ENCODE measurements around the gene KRT222.

Gene KRT222

GRCh38 chr17:40664582-40665333 is at the start of gene KRT222:
KRT222 (minus strand) TSS chr17:40665177; CDS start chr17:40665099, 78 bp downstream.
- DNase-seq, result no peak

- no peak for DNase-seq
Measured at GRCh38 chr17:40714473-40714872, 49.5 kb upstream of the KRT222 start.

- DNase-seq, result no peak
Measured at GRCh38 chr17:40707745-40708144, 42.8 kb upstream of the KRT222 start.

GRCh38 chr17:40705584-40705983 is 40.6 kb upstream of the KRT222 start:
- DNase-seq, result no peak

- no peak for DNase-seq
Measured at GRCh38 chr17:40703652-40704051, 38.7 kb upstream of the KRT222 start, which contains the start of gene KRT24. KRT24 (minus strand) TSS chr17:40703752; CDS start chr17:40703693, 59 bp downstream.

GRCh38 chr17:40702271-40702670 is 37.3 kb upstream of the KRT222 start:
- no peak for DNase-seq

GRCh38 chr17:40699853-40700252 is 34.9 kb upstream of the KRT222 start:
- no peak for DNase-seq

- DNase-seq, result no peak
Measured at GRCh38 chr17:40699371-40699770, 34.4 kb upstream of the KRT222 start.

- DNase-seq, result no peak
Measured at GRCh38 chr17:40697297-40697696, 32.3 kb upstream of the KRT222 start.

GRCh38 chr17:40696651-40697072 is 31.7 kb upstream of the KRT222 start:
- DNase-seq, result no peak

- no peak for DNase-seq
Measured at GRCh38 chr17:40695874-40696472, 31.0 kb upstream of the KRT222 start.

- no peak for DNase-seq
Measured at GRCh38 chr17:40694584-40694983, 29.6 kb upstream of the KRT222 start.

- no peak for DNase-seq
Measured at GRCh38 chr17:40687106-40687505, 22.1 kb upstream of the KRT222 start.

- DNase-seq, result no peak
Measured at GRCh38 chr17:40686192-40686591, 21.2 kb upstream of the KRT222 start.

- DNase-seq, result no peak
Measured at GRCh38 chr17:40680998-40681397, 16.0 kb upstream of the KRT222 start.

- DNase-seq, result no peak
Measured at GRCh38 chr17:40679523-40679907, 14.5 kb upstream of the KRT222 start.

- DNase-seq, result no peak
Measured at GRCh38 chr17:40678902-40679522, 14.0 kb upstream of the KRT222 start.

- DNase-seq, result no peak
Measured at GRCh38 chr17:40675905-40676304, 10.9 kb upstream of the KRT222 start.

- DNase-seq, result no peak
Measured at GRCh38 chr17:40672654-40673053, 7.7 kb upstream of the KRT222 start.

- no peak for DNase-seq
Measured at GRCh38 chr17:40671282-40671681, 6.3 kb upstream of the KRT222 start.

- DNase-seq, result no peak
Measured at GRCh38 chr17:40666331-40666730, 1.4 kb upstream of the KRT222 start.

GRCh38 chr17:40663252-40663651 is 1.7 kb downstream of the KRT222 start:
- no peak for DNase-seq

GRCh38 chr17:40659911-40660310 is 5.1 kb downstream of the KRT222 start:
- no peak for DNase-seq

GRCh38 chr17:40658396-40658795 is 6.6 kb downstream of the KRT222 start:
- DNase-seq, result no peak

All from CD4-positive, alpha-beta T cell treated with Interleukin-4 for 1 hour (primary cell).